Keratinocyte (primary cell): ENCODE measurements around the gene CDR2L. TPM values are rescaled to one million over a fixed set of nuclear protein-coding genes. Genes with fewer than 3 reads are reported as not detected.

Experiments used
- DNase-seq: peaks from one replicate; pipeline ENCODE4 v3.0.0-alpha.2; 2011; ENCODE audit warnings: low read depth, missing footprints, low spot score
- FAIRE-seq: peaks from 2 replicates; lab custom pipeline; 2011; peaks lifted over from hg19 to GRCh38; lab: Jason Lieb, UNC
- H2AFZ ChIP-seq: 2 replicates; pipeline ENCODE4 v1.6.0; 2012; ENCODE audit warnings: low read length, control low read depth, inconsistent platforms; ENCODE audit not compliant: control insufficient read depth
- H3K27ac ChIP-seq: 2 replicates; pipeline ENCODE4 v1.5.1; 2011; ENCODE audit warnings: low read length; ENCODE audit not compliant: control insufficient read depth, insufficient read depth
- H3K27me3 ChIP-seq: 3 replicates; pipeline ENCODE4 v1.6.0; 2011; ENCODE audit warnings: low read length; ENCODE audit not compliant: control insufficient read depth, insufficient read depth; ENCODE audit errors: extremely low read depth
- H3K36me3 ChIP-seq, 2 experiments: 2 replicates in 1 of 2; 3 replicates in 1 of 2; pipeline ENCODE4 v1.5.1; 2011; ENCODE audit warnings: low read length in 2 of 2, mild to moderate bottlenecking in 1 of 2; ENCODE audit not compliant: control insufficient read depth in 2 of 2, insufficient read depth in 2 of 2; ENCODE audit errors: extremely low read depth in 1 of 2
- H3K4me1 ChIP-seq: 3 replicates; pipeline ENCODE4 v1.5.1; 2011; ENCODE audit warnings: low read length; ENCODE audit not compliant: control insufficient read depth, insufficient read depth; ENCODE audit errors: extremely low read depth
- H3K4me2 ChIP-seq: 3 replicates; pipeline ENCODE4 v1.6.0; 2011; ENCODE audit warnings: low read depth, low read length; ENCODE audit not compliant: control insufficient read depth, insufficient read depth; ENCODE audit errors: extremely low read depth
- H3K4me3 ChIP-seq, 3 experiments: fragments of 200-600 bp in 1 of 3; sonication (generic) in 1 of 3; 2 replicates in 2 of 3; 3 replicates in 1 of 3; pipeline ENCODE4 v1.5.1; 2011 to 2016; ENCODE audit warnings: low read length in 3 of 3, mild to moderate bottlenecking in 3 of 3, control low read depth in 2 of 3, inconsistent platforms in 1 of 3, low read depth in 1 of 3, mixed read lengths in 1 of 3, mixed run types in 1 of 3, moderate library complexity in 1 of 3; ENCODE audit not compliant: control insufficient read depth in 2 of 3, insufficient read depth in 2 of 3; ENCODE audit errors: extremely low read depth in 1 of 3
- H3K79me2 ChIP-seq: 2 replicates; pipeline ENCODE4 v1.6.0; 2012; ENCODE audit warnings: low read length; ENCODE audit not compliant: control insufficient read depth, insufficient read depth
- H3K9ac ChIP-seq: 3 replicates; pipeline ENCODE4 v1.6.0; 2011; ENCODE audit warnings: low read length; ENCODE audit not compliant: control insufficient read depth, insufficient read depth; ENCODE audit errors: extremely low read depth
- H3K9me1 ChIP-seq: 3 replicates; pipeline ENCODE4 v1.6.0; 2011; ENCODE audit warnings: low read length; ENCODE audit not compliant: control insufficient read depth, insufficient read depth; ENCODE audit errors: extremely low read depth
- H3K9me3 ChIP-seq: 2 replicates; pipeline ENCODE4 v1.5.1; 2012; ENCODE audit warnings: low read depth, low read length; ENCODE audit not compliant: control insufficient read depth
- H4K20me1 ChIP-seq: 3 replicates; pipeline ENCODE4 v1.6.0; 2011; ENCODE audit warnings: low read length; ENCODE audit not compliant: control insufficient read depth, insufficient read depth; ENCODE audit errors: extremely low read depth
- CTCF ChIP-seq, 3 experiments: IDR thresholded peaks in 1 of 3; conservative IDR thresholded peaks in 1 of 3; optimal IDR thresholded peaks in 1 of 3; 2 replicates in 2 of 3; 3 replicates in 1 of 3; pipeline versions ENCODE3 to v1.5.1; 2011; ENCODE audit warnings: low read length in 3 of 3, mild to moderate bottlenecking in 3 of 3, moderate library complexity in 2 of 3, control low read depth in 1 of 3, inconsistent platforms in 1 of 3; ENCODE audit not compliant: insufficient read depth in 2 of 3; ENCODE audit errors: extremely low read depth in 1 of 3
- EZH2 ChIP-seq: IDR thresholded peaks from one replicate; pipeline ENCODE4 v1.6.1; 2012; ENCODE audit warnings: inconsistent platforms, mild to moderate bottlenecking, low read length, moderate library complexity
- dilution Hi-C: fragments of 300-500 bp; cut with MboI; formaldehyde crosslinking; loops from one replicate; pipeline ENCODE4 v1.7.0; 2020; ENCODE audit warnings: low sequenced_read_pairs; ENCODE audit not compliant: extremely low pct_ligation_motif_present
- polyA plus RNA-seq, 5 experiments: library from polyadenylated mRNA; depleted of rRNA in 3 of 5; stranded (reverse) in 3 of 5; stranded (forward) in 1 of 5; unstranded in 1 of 5; fragments of >200 nt; gene quantifications; 1 replicate in 1 of 5; 2 replicates in 3 of 5; 3 replicates in 1 of 5; pipeline versions ENCODE4 v1.2.1 to v1.2.3, GENCODE V29; 2011 to 2012; ENCODE audit warnings: missing spikeins in 2 of 5, low read depth in 1 of 5, low replicate concordance in 1 of 5

CDR2L gene
- polyA plus RNA-seq, 1 donor (not counting 4 experiments of a cell fraction or from before 2014, with no cell fraction given), result 7.1 TPM

- Histone ChIP-seq H3K79me2 (no peaks in the 10 kb centered on the region), H3K27me3 (peaks cover 5% of the 10 kb centered on the region), H3K4me3 (no peak overlapping the region), H2AFZ (no peak overlapping the region), H3K4me2 (no peak overlapping the region), H4K20me1 (no peaks in the 10 kb centered on the region), H3K27ac (no peak overlapping the region), H3K9me1 (no peaks in the 10 kb centered on the region), H3K9me3 (no peaks in the 10 kb centered on the region), H3K36me3 (no peaks in the 10 kb centered on the region), H3K4me1 (peaks cover 17% of the 10 kb centered on the region), H3K9ac (no peak overlapping the region)
- dilution Hi-C loops, result no loop called here
- FAIRE-seq (no peak), DNase-seq (no peak)
- TF ChIP-seq CTCF (optimal IDR thresholded peaks at IDR 0.05 in 1 of 3, IDR thresholded peaks at IDR 0.05 in 1 of 3, conservative IDR thresholded peaks at IDR 0.05 in 1 of 3; ENCODE audit: extremely low read depth in 1 of 3, insufficient read depth in 2 of 3, low read length in 3 of 3) (no peak), EZH2 (no peak)
These were observed 7.9 kb upstream of the CDR2L start for GRCh38 chr17:74979408-74980146.

GRCh38 chr17:74981318-74981978 is 6.0 kb upstream of the CDR2L start:
- Histone ChIP-seq H3K79me2 (no peaks in the 10 kb centered on the region), H3K4me1 (peaks cover 17% of the 10 kb centered on the region), H3K4me3 (peak overlapping the region; percentile 42 to 78 (median 49)), H3K9me1 (no peaks in the 10 kb centered on the region), H3K9ac (peak overlapping the region; percentile 46), H2AFZ (peak overlapping the region; percentile 84), H3K27me3 (no peaks in the 10 kb centered on the region), H3K4me2 (peak overlapping the region; percentile 95), H3K9me3 (no peaks in the 10 kb centered on the region), H3K27ac (no peak overlapping the region), H3K36me3 (no peaks in the 10 kb centered on the region), H4K20me1 (no peaks in the 10 kb centered on the region)
- FAIRE-seq, result no peak
- no peak for TF ChIP-seq EZH2
- no peak for TF ChIP-seq CTCF (optimal IDR thresholded peaks at IDR 0.05 in 1 of 3, IDR thresholded peaks at IDR 0.05 in 1 of 3, conservative IDR thresholded peaks at IDR 0.05 in 1 of 3; ENCODE audit: extremely low read depth in 1 of 3, insufficient read depth in 2 of 3, low read length in 3 of 3)
- DNase-seq, result no peak
- dilution Hi-C loops, result no loop called here
